DMS153 (cell line): ENCODE measurements around the gene HMGXB4.

ENCODE experiments used
- DNase-seq: peaks from one replicate; lab custom pipeline; 2025; lab: John Stamatoyannopoulos, UW

The HMGXB4 gene

GRCh38 chr22:35310556-35311550, 53.6 kb downstream of the HMGXB4 start:
- no peak for DNase-seq

DNA sequence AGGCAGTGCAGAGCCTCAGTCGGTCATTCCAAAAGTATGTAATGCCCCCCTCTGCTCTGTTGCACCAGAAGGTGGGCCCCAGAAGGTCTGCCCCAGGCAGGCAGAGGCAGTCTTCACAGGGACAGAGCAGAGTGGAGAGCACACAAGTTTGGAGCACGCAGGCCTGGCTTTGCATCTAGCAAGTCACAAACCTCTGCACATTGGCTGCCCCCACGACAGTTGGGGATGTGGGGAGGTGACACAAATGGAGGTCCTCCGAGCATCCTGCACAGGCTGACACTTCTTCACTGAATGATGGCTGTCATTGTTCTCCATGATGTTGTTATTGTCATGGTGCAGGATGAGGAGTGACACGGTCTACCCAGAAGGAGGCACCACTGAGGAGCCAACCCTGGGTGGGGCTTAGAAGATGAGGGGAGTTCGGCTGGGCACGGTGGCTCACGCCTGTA, 54.3 kb downstream of the HMGXB4 start:
- no peak for DNase-seq

GRCh38 chr22:35312198-35313059, 55.1 kb downstream of the HMGXB4 start:
- peak; percentile 28 for DNase-seq

DNA sequence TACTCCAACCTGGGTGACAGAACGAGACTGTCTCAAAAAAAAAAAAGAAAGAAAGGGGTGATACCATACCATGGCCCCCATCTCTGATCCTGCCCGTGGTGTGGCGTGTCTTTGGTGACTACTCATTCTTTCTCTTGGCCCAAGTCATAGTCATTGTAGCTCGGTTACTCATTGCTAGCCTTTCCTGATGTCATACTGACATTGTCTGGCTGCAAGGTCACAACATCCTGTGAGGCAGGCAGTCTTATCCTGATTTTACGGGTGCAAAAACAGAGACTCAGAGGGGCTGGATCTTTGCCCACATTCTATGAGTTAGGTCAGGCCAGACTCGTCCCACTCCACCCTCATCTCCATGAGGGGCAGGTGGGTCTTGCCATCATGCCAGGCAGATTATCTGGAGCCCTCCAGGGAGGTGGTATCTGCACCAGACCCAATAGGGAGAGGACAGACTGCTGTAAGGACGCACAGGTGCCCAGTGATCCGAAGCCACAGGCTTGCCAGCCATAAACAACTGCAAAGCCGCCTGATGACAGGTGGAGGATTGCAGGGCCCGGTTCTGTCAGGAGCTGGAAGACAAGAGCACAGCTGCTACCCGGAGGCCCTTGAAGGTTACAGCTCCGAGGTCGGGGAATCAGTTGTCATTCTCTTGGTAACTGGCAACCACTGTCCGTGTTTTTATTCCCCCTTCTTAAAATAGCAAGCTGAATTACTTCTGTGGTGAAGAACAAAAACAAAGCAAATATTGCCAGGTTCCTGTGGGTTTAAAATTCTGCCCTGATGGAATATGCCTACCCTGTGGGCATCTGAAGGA, 56.2 kb downstream of the HMGXB4 start:
- peak; percentile 43 for DNase-seq

GRCh38 chr22:35314161-35314942, 57.1 kb downstream of the HMGXB4 start:
- peak; percentile 25 for DNase-seq

DNA sequence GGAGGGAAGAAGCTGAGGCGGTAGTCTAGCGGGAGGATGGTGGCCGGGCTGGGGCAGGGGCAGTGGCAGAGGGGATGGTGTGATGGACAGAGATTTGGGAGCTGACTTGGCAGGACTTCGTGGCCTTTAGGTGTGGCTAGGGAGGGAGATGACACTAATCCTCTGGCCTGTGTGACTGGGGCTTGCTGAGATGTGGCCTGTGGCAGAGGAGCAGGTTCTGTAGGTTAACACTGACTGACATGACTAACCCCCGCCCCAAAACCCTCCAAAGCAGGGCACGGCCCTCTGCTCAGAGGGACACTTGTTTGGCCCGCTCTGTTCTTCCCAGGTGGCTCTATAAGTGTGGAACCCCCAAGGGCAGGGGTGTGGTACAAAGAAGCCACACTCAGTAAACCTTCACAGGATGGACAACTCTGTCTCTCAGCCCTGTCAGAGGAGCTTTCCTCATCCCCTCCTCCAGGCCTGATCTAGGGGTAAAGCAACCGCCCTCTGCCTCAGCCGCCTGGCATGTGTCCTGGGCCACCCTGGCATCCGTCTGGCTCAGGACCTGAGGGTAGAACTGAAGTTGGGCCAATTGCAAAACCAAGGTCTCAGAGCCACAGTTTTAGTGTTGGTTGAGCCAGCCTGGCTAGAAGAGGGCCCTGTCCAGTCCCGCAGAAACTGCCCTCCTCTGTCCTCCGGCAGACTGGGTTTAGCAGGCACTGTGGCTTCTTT, 58.0 kb downstream of the HMGXB4 start:
- no peak for DNase-seq

DNA sequence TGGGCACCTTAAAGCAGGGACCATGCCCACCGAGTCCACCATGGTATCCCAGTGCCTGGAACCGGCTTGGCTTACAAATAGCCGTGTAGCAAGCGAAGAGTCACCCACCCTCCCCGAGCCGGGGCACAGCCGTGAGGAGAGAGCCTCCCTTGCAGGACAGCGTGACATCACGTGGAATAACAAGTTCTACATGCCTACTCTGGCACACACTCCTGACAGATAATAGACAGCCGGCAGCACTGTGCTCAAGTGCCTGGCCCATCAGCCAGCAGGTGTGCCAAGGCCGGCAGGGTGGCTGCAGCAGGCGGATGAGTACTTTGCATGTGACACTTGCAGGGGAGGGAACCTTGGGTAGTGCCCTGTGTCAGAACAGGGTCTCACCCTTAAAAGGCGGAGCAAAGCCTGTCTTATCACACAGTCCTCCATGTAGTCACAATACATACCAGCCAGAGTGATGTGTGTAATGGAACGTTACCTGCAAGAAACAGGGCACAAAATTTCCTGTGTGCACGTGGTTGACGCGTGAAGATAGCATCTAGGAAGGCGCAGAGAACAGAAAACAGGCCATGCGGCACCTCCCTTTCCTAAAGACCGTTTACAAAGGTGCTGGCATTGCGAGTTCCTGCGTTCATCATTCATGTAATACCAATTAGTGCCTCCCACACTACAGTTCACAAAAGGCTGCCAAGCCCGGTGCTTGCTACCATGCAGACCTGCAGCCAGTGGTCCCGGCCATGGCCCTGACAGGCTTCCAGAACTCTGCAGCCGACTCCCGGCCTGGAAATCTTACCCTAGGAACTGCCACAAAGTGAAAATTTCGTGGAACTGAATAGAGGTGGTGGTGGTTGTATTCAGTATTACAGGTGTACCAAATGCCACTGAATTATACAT, 58.8 kb downstream of the HMGXB4 start:
- peak; percentile 88 for DNase-seq

GRCh38 chr22:35316751-35317150, 59.5 kb downstream of the HMGXB4 start:
- no peak for DNase-seq

DNA sequence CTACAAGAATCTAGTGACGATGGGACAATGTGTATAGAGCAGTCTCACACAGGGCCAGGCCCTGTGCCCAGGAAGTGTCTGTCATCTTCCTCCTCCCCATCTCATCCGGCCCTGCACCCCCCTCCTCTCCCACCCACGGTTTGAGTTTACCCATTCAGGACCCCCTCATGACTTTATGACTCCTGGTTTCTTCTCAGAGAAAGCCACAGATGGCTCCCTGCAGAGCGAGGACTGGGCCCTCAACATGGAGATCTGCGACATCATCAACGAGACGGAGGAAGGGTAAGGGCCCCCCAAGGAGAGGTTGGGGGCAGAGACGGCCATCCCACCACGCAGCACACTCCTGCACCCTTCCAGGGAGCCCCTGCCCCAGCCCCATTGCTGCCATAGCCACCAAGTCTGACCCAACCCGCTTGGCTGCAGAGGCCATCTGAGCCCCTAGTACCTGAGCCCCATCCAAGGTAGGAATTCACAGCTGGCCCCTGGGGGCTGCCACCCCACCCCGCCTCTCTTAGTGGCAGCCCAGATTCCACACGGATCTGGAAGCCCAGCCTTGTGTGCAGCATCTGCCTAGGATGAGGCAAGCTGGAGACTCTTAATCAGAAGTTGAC, 60.5 kb downstream of the HMGXB4 start:
- no peak for DNase-seq

DNA sequence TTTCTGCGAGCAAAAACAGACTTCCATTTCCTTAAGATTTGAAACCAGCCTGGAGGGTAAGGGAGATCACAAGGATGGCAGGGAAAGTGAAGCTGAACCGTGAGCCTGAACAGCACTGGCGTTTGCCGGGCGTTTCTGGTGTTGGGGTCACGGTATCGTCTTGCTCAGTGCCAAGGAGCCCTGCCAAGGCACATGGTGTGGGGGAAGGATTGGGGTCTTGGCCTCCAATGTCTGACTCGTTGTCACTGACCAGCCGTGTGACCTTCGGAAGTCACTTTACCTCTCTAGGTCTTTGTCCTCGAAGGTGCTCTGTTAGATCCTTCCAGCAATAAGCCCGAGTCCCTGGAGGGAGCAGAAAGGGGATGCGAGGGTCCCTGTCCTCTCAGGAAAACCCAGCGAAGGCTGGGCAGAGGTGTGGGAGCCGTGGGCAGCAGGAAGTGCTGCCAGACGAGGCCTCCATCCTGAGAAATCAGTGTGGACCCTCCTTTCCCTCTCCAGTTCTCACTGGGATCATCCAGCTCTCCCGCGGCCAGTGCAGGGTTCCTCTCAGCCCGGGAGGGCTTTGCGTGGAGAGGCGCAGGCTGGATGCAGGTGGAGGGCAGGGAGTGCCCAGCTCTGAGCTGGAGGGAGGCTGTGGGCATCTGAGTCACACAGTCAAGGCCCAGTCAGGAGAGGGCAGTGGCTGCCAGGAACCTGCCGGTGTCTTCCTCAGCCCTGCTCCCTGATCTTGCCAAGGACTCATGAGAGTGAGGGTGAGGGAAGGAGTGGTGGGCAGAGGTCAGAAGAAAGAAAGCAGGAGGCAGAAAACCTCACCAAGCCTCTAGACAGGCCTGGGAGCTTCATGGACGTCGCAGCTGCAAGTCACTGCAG, 61.3 kb downstream of the HMGXB4 start:
- no peak for DNase-seq

DNA sequence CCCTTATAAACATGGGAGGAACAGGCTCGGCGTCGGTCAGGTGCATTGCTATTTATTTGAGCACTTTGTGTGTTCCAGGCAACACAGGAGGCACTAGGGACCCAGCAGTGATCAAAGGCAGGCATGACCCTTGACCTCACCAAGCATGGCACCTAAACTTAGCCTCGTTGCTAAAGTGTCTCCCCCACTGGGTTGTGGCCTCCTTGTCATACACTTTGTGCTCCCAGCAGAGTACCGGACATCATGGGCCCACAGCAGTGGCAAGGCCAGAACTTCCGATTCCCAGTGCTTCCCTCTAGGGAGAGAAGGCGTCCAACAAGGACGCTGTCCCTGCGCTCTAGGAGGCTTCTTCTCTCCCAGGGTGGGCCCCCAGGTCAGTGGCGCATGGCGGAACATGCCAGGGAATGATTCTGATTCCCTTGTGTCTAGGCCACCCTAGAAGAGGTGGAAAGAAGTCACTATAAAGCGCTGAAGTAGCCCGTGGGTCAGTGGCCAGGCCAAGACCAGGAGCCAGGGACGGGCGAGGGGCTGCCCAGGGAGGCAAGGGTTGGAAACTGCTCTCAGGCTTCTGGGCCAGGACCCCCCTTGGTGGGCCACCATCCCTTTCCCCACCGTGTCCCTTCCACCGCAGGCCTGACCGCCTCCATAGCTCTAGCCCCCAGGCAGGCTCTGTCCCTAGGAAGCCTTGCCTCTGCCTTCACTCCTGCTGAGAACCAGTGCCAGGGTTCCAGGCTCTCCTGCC, 62.1 kb downstream of the HMGXB4 start:
- DNase-seq: no peak

GRCh38 chr22:35322126-35322525, 64.8 kb downstream of the HMGXB4 start:
- DNase-seq: no peak

DNA sequence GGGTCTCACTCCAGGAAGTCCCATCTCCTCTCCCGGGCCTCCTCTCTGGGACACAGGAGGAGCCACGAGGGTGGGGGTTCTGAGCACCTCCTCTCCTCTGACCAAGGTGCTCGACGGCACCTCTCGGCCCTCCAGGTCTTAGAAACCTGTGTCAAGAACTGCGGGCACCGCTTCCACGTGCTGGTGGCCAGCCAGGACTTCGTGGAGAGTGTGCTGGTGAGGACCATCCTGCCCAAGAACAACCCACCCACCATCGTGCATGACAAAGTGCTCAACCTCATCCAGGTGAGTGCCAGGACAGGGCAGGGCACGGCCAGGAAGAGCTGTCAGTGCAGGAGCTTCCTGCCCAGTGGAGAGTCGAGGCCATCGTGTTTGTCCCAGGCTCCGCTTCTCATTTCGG, 65.6 kb downstream of the HMGXB4 start:
- no peak for DNase-seq

DNA sequence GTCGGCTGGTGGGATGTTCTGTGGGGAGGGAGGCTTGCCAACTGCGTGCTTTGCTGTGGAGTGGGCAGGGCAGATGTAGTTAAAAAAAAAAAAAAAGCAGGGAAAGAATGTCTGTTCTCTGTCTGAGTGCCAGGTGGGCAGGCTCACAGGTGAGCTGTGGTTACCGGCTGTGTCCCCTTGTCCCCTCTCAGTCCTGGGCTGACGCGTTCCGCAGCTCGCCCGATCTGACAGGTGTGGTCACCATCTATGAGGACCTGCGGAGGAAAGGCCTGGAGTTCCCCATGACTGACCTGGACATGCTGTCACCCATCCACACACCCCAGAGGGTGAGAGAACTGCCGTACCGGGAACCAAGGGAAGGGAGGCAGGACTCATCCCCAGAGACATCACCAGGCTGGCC, 66.0 kb downstream of the HMGXB4 start:
- no peak for DNase-seq

GRCh38 chr22:35324067-35324466, 66.8 kb downstream of the HMGXB4 start:
- no peak for DNase-seq

GRCh38 chr22:35324762-35325161, 67.5 kb downstream of the HMGXB4 start:
- DNase-seq: no peak

DNA sequence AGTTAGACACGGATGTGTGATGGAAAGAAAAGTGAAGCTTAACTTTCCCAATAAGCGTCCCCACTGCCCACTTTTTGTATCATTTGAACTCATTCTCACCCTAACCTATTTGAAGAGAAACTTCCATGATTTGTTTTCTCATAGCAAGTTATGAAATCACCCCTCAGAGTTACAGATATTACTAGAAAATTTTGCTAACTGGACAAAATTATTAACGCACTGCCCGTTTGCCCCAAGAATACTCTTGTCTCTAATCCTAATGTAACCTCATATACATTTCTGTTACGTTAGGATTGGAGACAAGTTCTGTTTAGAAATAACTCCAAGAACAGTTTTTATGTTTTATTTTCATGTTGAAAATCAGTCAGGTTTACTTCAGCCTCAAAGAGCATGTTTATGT, 67.9 kb downstream of the HMGXB4 start:
- DNase-seq: no peak
